NCI-H82 treated with DMSO at 0.1 percent for 48 hours (cell line): ENCODE data around the gene TRIP11.
A peak's percentile ranks its signal among the peaks of the same experiment; 100 is the strongest.
"Not testable (repeated sequence)": the region's sequence is repeated elsewhere in the genome, so short reads cannot be mapped to it uniquely, and the experiment has no call there.

ENCODE experiments used
- DNase-seq: peaks from one replicate; lab custom pipeline; 2025; ENCODE audit not compliant: unreplicated experiment; lab: John Stamatoyannopoulos, UW

TRIP11 gene

GRCh38 chr14:92039719-92040430 lies at the start of gene TRIP11:
Gene TRIP11 (minus strand): TSS chr14:92040059. CDS start chr14:92039685, 374 bp downstream.
- peak; percentile 1 for DNase-seq

- DNase-seq, result no peak
Observed at GRCh38 chr14:92088494-92088893, 48.6 kb upstream of the TRIP11 start.

- no peak for DNase-seq
Observed at GRCh38 chr14:92074555-92074954, 34.7 kb upstream of the TRIP11 start.

GRCh38 chr14:92058006-92058917 lies 18.4 kb upstream of the TRIP11 start:
- no peak for DNase-seq

GRCh38 chr14:92049781-92050180 lies 9.9 kb upstream of the TRIP11 start:
- DNase-seq, result no peak

- DNase-seq, result not testable (repeated sequence)
Observed at GRCh38 chr14:92049221-92049620, 9.4 kb upstream of the TRIP11 start.

- not testable (repeated sequence) for DNase-seq
Observed at GRCh38 chr14:92045904-92046303, 6.0 kb upstream of the TRIP11 start.

GRCh38 chr14:92041766-92042165 lies 1.9 kb upstream of the TRIP11 start:
- DNase-seq, result not testable (repeated sequence)

- no peak for DNase-seq
Observed at GRCh38 chr14:92041203-92041602, 1.3 kb upstream of the TRIP11 start.

- DNase-seq, result no peak
Observed at GRCh38 chr14:92040431-92041051, 682 bp upstream of the TRIP11 start.

GRCh38 chr14:92039063-92039718 lies 668 bp downstream of the TRIP11 start:
- peak; percentile 30 for DNase-seq

- no peak for DNase-seq
Observed at GRCh38 chr14:92037989-92038388, 1.9 kb downstream of the TRIP11 start.

GRCh38 chr14:92035890-92036289 lies 4.0 kb downstream of the TRIP11 start:
- DNase-seq, result no peak

GRCh38 chr14:92033906-92034687 lies 5.8 kb downstream of the TRIP11 start:
- DNase-seq, result no peak

GRCh38 chr14:92033433-92033832 lies 6.4 kb downstream of the TRIP11 start:
- no peak for DNase-seq

- no peak for DNase-seq
Observed at GRCh38 chr14:92026548-92027190, 13.2 kb downstream of the TRIP11 start.

- DNase-seq, result no peak
Observed at GRCh38 chr14:92022036-92022435, 17.8 kb downstream of the TRIP11 start.

- DNase-seq, result no peak
Observed at GRCh38 chr14:92021523-92021922, 18.3 kb downstream of the TRIP11 start.

- DNase-seq, result no peak
Observed at GRCh38 chr14:92014040-92014439, 25.8 kb downstream of the TRIP11 start.
